GM12878 (cell line): Measurements from ENCODE around the gene SHISA7. TPM values are rescaled to one million over a fixed set of nuclear protein-coding genes. Genes with fewer than 3 reads are reported as not detected.

Experiments
- E4F1 ChIP-seq: fragments of 450-650 bp; IDR thresholded peaks from 2 replicates; pipeline ENCODE4 v1.6.1; 2018; ENCODE audit warnings: borderline replicate concordance, mild to moderate bottlenecking; ENCODE audit not compliant: partially characterized antibody
- ETV6 ChIP-seq, 2 experiments: fragments of 450-650 bp in 1 of 2; IDR thresholded peaks in 1 of 2; conservative IDR thresholded peaks in 1 of 2; 2 replicates each; pipeline ENCODE4 v1.6.1; 2014; ENCODE audit warnings: antibody characterized with exemption in 1 of 2, borderline replicate concordance in 1 of 2, low read depth in 1 of 2, mild to moderate bottlenecking in 1 of 2, moderate library complexity in 1 of 2
- HDAC2 ChIP-seq: fragments of 200-600 bp; sonication (generic); IDR thresholded peaks from 2 replicates; pipeline ENCODE4 v1.6.1; 2017
- HDAC6 ChIP-seq: fragments of 200-600 bp; sonication (generic); IDR thresholded peaks from one replicate; pipeline ENCODE4 v1.8.0; 2017; ENCODE audit warnings: antibody characterized with exemption; ENCODE audit not compliant: unreplicated experiment
- IRF4 ChIP-seq: IDR thresholded peaks from 2 replicates; pipeline ENCODE4 v1.6.1; 2011; ENCODE audit warnings: low read depth, low read length
- NRF1 ChIP-seq: conservative IDR thresholded peaks from 2 replicates; pipeline ENCODE4 v1.6.1; 2011; ENCODE audit warnings: mild to moderate bottlenecking, low read depth, low read length, improper control_type of control experiment
- POLR2AphosphoS5 ChIP-seq: IDR thresholded peaks from 2 replicates; pipeline ENCODE4 v1.6.1; 2011; ENCODE audit warnings: mild to moderate bottlenecking, low read length, inconsistent platforms
- SMC3 ChIP-seq: IDR thresholded peaks from 2 replicates; pipeline ENCODE4 v1.6.1; 2011; ENCODE audit warnings: low read length, improper control_type of control experiment, borderline replicate concordance
- SP1 ChIP-seq: IDR thresholded peaks from one replicate; pipeline ENCODE4 v1.6.1; 2011; ENCODE audit warnings: low read depth, low read length
- STAT1 ChIP-seq: fragments of 450-650 bp; conservative IDR thresholded peaks from 2 replicates; pipeline ENCODE4 v1.6.1; 2014; ENCODE audit warnings: antibody characterized with exemption, mild to moderate bottlenecking
- TCF7 ChIP-seq: IDR thresholded peaks from 2 replicates; pipeline ENCODE4 v1.6.1; 2014; ENCODE audit warnings: antibody characterized with exemption, borderline replicate concordance
- YBX1 ChIP-seq: fragments of 450-650 bp; IDR thresholded peaks from 2 replicates; pipeline ENCODE4 v1.6.1; 2016; ENCODE audit warnings: antibody characterized with exemption
- ZBED1 ChIP-seq: IDR thresholded peaks from 2 replicates; pipeline ENCODE4 v1.6.1; 2016; ENCODE audit warnings: borderline replicate concordance
- ZBTB33 ChIP-seq: fragments of 450-650 bp; IDR thresholded peaks from 2 replicates; pipeline ENCODE4 v1.6.1; 2017; ENCODE audit warnings: mild to moderate bottlenecking
- ZNF217 ChIP-seq: fragments of 450-650 bp; IDR thresholded peaks from 2 replicates; pipeline ENCODE4 v1.6.1; 2017; ENCODE audit warnings: antibody characterized with exemption, mild to moderate bottlenecking
- ZNF622 ChIP-seq: fragments of 450-650 bp; IDR thresholded peaks from 2 replicates; pipeline ENCODE4 v1.6.1; 2017; ENCODE audit warnings: mild to moderate bottlenecking, inconsistent platforms
- polyA plus RNA-seq, 11 experiments: library from polyadenylated mRNA; depleted of rRNA in 4 of 11; unstranded in 6 of 11; stranded (reverse) in 5 of 11; fragments of >200 nt; fragmentation: Nextera tagmentation in 4 of 11; fragmentation: Illumina TruSeq in 1 of 11; extraction: Ambion mirVana in 4 of 11; extraction: Trizol in 1 of 11; gene quantifications; 1 replicate in 1 of 11; 2 replicates in 10 of 11; pipeline versions ENCODE4 v1.2.1 to v1.2.3, GENCODE V29; 2011 to 2016; ENCODE audit warnings: inconsistent platforms in 2 of 11, missing spikeins in 2 of 11, low read depth in 1 of 11
- total RNA-seq, 4 experiments: library from RNA; depleted of rRNA in 3 of 4; stranded (reverse); fragments of >200 nt in 3 of 4; fragmentation: Illumina TruSeq in 1 of 4; extraction: Trizol in 1 of 4; gene quantifications; 2 replicates each; pipeline versions ENCODE4 v1.2.1 to v1.2.3, GENCODE V29; 2013 to 2021
- TF ChIP-seq, protein P1 (sequence below): fragments of 450-650 bp; IDR thresholded peaks from 2 replicates; pipeline ENCODE4 v1.6.1; 2017; ENCODE audit warnings: antibody characterized with exemption, mild to moderate bottlenecking, moderate library complexity
- TF ChIP-seq, protein P2 (sequence below): IDR thresholded peaks from 2 replicates; pipeline ENCODE4 v1.6.1; 2012; ENCODE audit warnings: low read depth, low read length, improper control_type of control experiment

SHISA7 gene
- total and polyA plus RNA-seq, 10 of the 15 experiments (the other 5 are each of a cell fraction or from before 2014, with no cell fraction given), result 0.03 TPM; not detected in 9

- TF ChIP-seq ZBTB33 (no peak), POLR2AphosphoS5 (no peak; the same call in 1 of the 2 replicates), STAT1 (no peak), SP1 (peak; percentile 89), HDAC6 (no peak), NRF1 (0 out of 2 replicates have a peak, but pooled peaks have one; percentile 34), ETV6 (conservative IDR thresholded peaks at IDR 0.05 in 1 of 2, IDR thresholded peaks at IDR 0.05 in 1 of 2; ENCODE audit: borderline replicate concordance in 1 of 2, low read depth in 1 of 2) (no peak), ZNF622 (no peak), YBX1 (no peak), ZBED1 (no peak), E4F1 (peak; percentile 61), IRF4 (no peak), TCF7 (no peak), HDAC2 (no peak), ZNF217 (no peak; the same call in 1 of the 2 replicates), SMC3 (no peak)
- TF ChIP-seq, protein P1, sequence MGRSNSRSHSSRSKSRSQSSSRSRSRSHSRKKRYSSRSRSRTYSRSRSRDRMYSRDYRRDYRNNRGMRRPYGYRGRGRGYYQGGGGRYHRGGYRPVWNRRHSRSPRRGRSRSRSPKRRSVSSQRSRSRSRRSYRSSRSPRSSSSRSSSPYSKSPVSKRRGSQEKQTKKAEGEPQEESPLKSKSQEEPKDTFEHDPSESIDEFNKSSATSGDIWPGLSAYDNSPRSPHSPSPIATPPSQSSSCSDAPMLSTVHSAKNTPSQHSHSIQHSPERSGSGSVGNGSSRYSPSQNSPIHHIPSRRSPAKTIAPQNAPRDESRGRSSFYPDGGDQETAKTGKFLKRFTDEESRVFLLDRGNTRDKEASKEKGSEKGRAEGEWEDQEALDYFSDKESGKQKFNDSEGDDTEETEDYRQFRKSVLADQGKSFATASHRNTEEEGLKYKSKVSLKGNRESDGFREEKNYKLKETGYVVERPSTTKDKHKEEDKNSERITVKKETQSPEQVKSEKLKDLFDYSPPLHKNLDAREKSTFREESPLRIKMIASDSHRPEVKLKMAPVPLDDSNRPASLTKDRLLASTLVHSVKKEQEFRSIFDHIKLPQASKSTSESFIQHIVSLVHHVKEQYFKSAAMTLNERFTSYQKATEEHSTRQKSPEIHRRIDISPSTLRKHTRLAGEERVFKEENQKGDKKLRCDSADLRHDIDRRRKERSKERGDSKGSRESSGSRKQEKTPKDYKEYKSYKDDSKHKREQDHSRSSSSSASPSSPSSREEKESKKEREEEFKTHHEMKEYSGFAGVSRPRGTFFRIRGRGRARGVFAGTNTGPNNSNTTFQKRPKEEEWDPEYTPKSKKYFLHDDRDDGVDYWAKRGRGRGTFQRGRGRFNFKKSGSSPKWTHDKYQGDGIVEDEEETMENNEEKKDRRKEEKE, result no peak
- TF ChIP-seq, protein P2, sequence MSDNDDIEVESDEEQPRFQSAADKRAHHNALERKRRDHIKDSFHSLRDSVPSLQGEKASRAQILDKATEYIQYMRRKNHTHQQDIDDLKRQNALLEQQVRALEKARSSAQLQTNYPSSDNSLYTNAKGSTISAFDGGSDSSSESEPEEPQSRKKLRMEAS, result peak; percentile 50; the same call in 1 of the 2 replicates
- TF ChIP-seq, all 136 proteins: peak for 46
Measured at GRCh38 chr19:55407800-55408532, 35.1 kb downstream of the SHISA7 start (continued).
